Glutamatergic neuron (in vitro differentiated cells): ENCODE measurements around the gene MTMR4. TPM values are rescaled to one million over a fixed set of nuclear protein-coding genes. Genes with fewer than 3 reads are reported as not detected.
"Not testable (repeated sequence)": the region's sequence is repeated elsewhere in the genome, so short reads cannot be mapped to it uniquely, and the experiment has no call there.

Experiments
- DNase-seq: peaks from one replicate; pipeline ENCODE4 v3.0.0; 2022
- H3K27ac Mint-ChIP-seq: one replicate; pipeline ENCODE4 v1.8.0; 2020; ENCODE audit warnings: mild to moderate bottlenecking, mixed read lengths, inconsistent platforms; ENCODE audit not compliant: unreplicated experiment
- H3K27me3 Mint-ChIP-seq: one replicate; pipeline ENCODE4 v1.8.0; 2020; ENCODE audit warnings: mild to moderate bottlenecking, moderate library complexity, mixed read lengths, inconsistent platforms; ENCODE audit not compliant: unreplicated experiment
- H3K36me3 Mint-ChIP-seq: one replicate; pipeline ENCODE4 v1.8.0; 2020; ENCODE audit warnings: mild to moderate bottlenecking, mixed read lengths, inconsistent platforms; ENCODE audit not compliant: unreplicated experiment
- H3K4me1 Mint-ChIP-seq: one replicate; pipeline ENCODE4 v1.8.0; 2020; ENCODE audit warnings: mild to moderate bottlenecking, low read depth, mixed read lengths, inconsistent platforms; ENCODE audit not compliant: unreplicated experiment
- H3K4me3 Mint-ChIP-seq: one replicate; pipeline ENCODE4 v1.8.0; 2020; ENCODE audit warnings: mild to moderate bottlenecking, mixed read lengths, inconsistent platforms; ENCODE audit not compliant: unreplicated experiment
- H3K9me3 Mint-ChIP-seq: one replicate; pipeline ENCODE4 v1.8.0; 2020; ENCODE audit warnings: mild to moderate bottlenecking, moderate library complexity, mixed read lengths, inconsistent platforms; ENCODE audit not compliant: unreplicated experiment
- long read RNA-seq: library from polyadenylated mRNA; unstranded; transcript quantifications from one replicate; pipeline ENCODE4 v2.0.0, GENCODE V29; 2020; ENCODE audit not compliant: unreplicated experiment
- total RNA-seq: library from RNA; stranded (reverse); fragmentation: NEBNext Ultra II Directional; extraction: Animal tissue kit (Norgen Biotek cat#: 25700); gene quantifications from one replicate; pipeline ENCODE4 v1.2.1, GENCODE V29; 2021; ENCODE audit not compliant: unreplicated experiment
- TF ChIP-seq, protein P1 (sequence below): fragments of 200-600 bp; sonication (generic); IDR thresholded peaks from one replicate; pipeline ENCODE4 v1.5.0; 2021; ENCODE audit not compliant: partially characterized antibody, unreplicated experiment

Gene MTMR4
- total RNA-seq = 152 TPM
- long read RNA-seq, partial matches to known transcripts = 11 of 15 reads
- long read RNA-seq, other reads (novel, unspliced or antisense) = 2 of 15 reads

- peak within 1 kb of the TSS; percentile 95 for H3K4me3 Mint-ChIP-seq
- H3K36me3 Mint-ChIP-seq = peaks cover 13% of the 10 kb centered on the region
- peak within 1 kb of the TSS; percentile 99 for H3K27ac Mint-ChIP-seq
- DNase-seq = peak; percentile 91
- peaks cover 14% of the 10 kb centered on the region for H3K27me3 Mint-ChIP-seq
- peaks cover 23% of the 10 kb centered on the region for H3K9me3 Mint-ChIP-seq
- peaks cover 17% of the 10 kb centered on the region for H3K4me1 Mint-ChIP-seq
- TF ChIP-seq, protein P1, sequence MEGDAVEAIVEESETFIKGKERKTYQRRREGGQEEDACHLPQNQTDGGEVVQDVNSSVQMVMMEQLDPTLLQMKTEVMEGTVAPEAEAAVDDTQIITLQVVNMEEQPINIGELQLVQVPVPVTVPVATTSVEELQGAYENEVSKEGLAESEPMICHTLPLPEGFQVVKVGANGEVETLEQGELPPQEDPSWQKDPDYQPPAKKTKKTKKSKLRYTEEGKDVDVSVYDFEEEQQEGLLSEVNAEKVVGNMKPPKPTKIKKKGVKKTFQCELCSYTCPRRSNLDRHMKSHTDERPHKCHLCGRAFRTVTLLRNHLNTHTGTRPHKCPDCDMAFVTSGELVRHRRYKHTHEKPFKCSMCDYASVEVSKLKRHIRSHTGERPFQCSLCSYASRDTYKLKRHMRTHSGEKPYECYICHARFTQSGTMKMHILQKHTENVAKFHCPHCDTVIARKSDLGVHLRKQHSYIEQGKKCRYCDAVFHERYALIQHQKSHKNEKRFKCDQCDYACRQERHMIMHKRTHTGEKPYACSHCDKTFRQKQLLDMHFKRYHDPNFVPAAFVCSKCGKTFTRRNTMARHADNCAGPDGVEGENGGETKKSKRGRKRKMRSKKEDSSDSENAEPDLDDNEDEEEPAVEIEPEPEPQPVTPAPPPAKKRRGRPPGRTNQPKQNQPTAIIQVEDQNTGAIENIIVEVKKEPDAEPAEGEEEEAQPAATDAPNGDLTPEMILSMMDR = no peak
Measured at GRCh38 chr17:58513965-58514769, at the start of gene MTMR4. TSS of gene MTMR4 (minus strand) at chr17:58514638. CDS start at chr17:58514407, 231 bp downstream.

DNA sequence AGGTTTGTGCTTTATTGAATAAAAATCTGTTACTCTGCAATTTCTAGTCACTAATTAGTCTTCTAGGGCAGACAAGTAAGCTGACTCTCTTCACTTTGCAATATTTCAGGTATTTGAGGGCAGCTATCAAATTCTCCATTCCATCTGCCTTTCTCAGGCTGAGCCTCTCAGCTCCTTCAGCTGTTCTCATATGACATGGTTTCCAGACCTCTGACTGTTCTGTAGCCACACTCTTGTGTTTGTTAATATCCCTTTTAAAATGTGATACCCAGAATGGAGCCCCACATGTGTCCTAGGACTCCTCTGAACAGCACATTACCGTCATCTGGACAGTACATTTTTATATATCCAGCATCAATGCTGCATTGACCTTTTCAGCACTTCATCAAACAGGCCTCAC lies 46.1 kb upstream of the MTMR4 start:
- H3K4me1 Mint-ChIP-seq = peaks cover 11% of the 10 kb centered on the region
- TF ChIP-seq, protein P1 = no peak
- no peaks in the 10 kb centered on the region for H3K27me3 Mint-ChIP-seq
- no peak for DNase-seq
- no peaks in the 10 kb centered on the region for H3K36me3 Mint-ChIP-seq
- no peak overlapping the region for H3K27ac Mint-ChIP-seq
- H3K9me3 Mint-ChIP-seq = no peaks in the 10 kb centered on the region
- no peak overlapping the region for H3K4me3 Mint-ChIP-seq

DNA sequence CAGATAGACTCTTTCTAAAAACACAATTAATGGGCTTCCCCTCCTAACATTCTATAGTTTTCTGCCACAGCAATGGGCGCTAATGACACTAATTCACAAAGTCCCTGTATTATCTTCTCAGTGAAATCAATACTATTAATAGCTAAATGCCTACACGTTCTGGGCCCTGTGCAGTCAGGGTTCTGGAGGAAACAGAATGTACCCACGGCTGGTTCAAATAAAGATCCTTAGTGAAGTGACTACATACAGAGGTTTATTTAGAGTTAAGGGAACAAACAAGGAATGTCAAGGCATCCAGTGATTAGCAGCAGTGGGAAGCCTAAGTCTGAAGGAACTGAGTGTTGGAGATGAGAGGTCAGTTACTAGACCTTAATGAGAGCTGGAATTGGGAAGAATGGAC lies 43.5 kb upstream of the MTMR4 start:
- Mint-ChIP-seq H3K9me3 (no peaks in the 10 kb centered on the region), H3K4me1 (peaks cover 3% of the 10 kb centered on the region), H3K27me3 (no peaks in the 10 kb centered on the region), H3K4me3 (no peak overlapping the region), H3K36me3 (no peaks in the 10 kb centered on the region), H3K27ac (no peak overlapping the region)
- no peak for DNase-seq
- TF ChIP-seq, protein P1 = no peak

- Mint-ChIP-seq H3K9me3 (no peaks in the 10 kb centered on the region), H3K4me1 (peaks cover 3% of the 10 kb centered on the region), H3K27me3 (no peaks in the 10 kb centered on the region), H3K4me3 (no peak overlapping the region), H3K27ac (no peak overlapping the region), H3K36me3 (no peaks in the 10 kb centered on the region)
- DNase-seq = no peak
- TF ChIP-seq, protein P1 = no peak
Measured at GRCh38 chr17:58556833-58557250, 42.4 kb upstream of the MTMR4 start.

- H3K27me3 Mint-ChIP-seq, H3K27ac Mint-ChIP-seq, H3K4me1 Mint-ChIP-seq, H3K4me3 Mint-ChIP-seq, H3K36me3 Mint-ChIP-seq, H3K9me3 Mint-ChIP-seq, DNase-seq: not testable (repeated sequence)
Measured at GRCh38 chr17:58555109-58555508, 40.7 kb upstream of the MTMR4 start.
